Esophagus muscularis mucosa (tissue), 4 donors: ENCODE measurements around the gene CHRM4. TPM values are rescaled to one million over a fixed set of nuclear protein-coding genes. Genes with fewer than 3 reads are reported as not detected.

Experiments used
- DNase-seq: peaks from one replicate; pipeline ENCODE4 v3.0.0-alpha.2; 2017; ENCODE audit errors: extremely low spot score
- H3K27ac ChIP-seq, 4 donors: fragments of 200-600 bp; sonication (generic); replicated peaks in 1 of 4; 1 replicate in 3 of 4; 2 replicates in 1 of 4; pipeline ENCODE4 v1.5.1; 2016 to 2019; ENCODE audit warnings: mild to moderate bottlenecking in 1 of 4
- H3K27me3 ChIP-seq, 4 donors: fragments of 200-600 bp; sonication (generic); one replicate each; pipeline versions ENCODE4 v1.5.1 to v1.6.0; 2016 to 2019
- H3K36me3 ChIP-seq, 4 donors: fragments of 200-600 bp; sonication (generic); one replicate each; pipeline ENCODE4 v1.5.1; 2016 to 2019
- H3K4me1 ChIP-seq, 4 donors: fragments of 200-600 bp; sonication (generic); one replicate each; pipeline ENCODE4 v1.5.1; 2016 to 2019
- H3K4me3 ChIP-seq, 4 donors: fragments of 200-600 bp; sonication (generic); 1 replicate in 2 of 4; 2 replicates in 2 of 4; pipeline ENCODE4 v1.5.1; 2016 to 2019; ENCODE audit warnings: mild to moderate bottlenecking in 4 of 4, moderate library complexity in 1 of 4
- H3K9me3 ChIP-seq, 4 donors: fragments of 200-600 bp; sonication (generic); 1 replicate in 3 of 4; 2 replicates in 1 of 4; pipeline ENCODE4 v1.5.1; 2016 to 2019
- CTCF ChIP-seq, 3 experiments: fragments of 200-600 bp in 2 of 3; fragments of 450-650 bp in 1 of 3; sonication (generic) in 2 of 3; IDR thresholded peaks; one replicate each; pipeline ENCODE4 v1.5.1; 2017 to 2019; ENCODE audit warnings: antibody characterized with exemption in 3 of 3, mild to moderate bottlenecking in 2 of 3, moderate library complexity in 1 of 3
- EP300 ChIP-seq: sonication (generic); formaldehyde crosslinking; IDR thresholded peaks from one replicate; pipeline ENCODE4 v1.6.1; 2017; ENCODE audit warnings: antibody characterized with exemption
- POLR2A ChIP-seq: fragments of 450-650 bp; IDR thresholded peaks from one replicate; pipeline ENCODE4 v1.6.1; 2017; ENCODE audit warnings: antibody characterized with exemption, moderate library complexity, mild to moderate bottlenecking, low read depth
- POLR2AphosphoS5 ChIP-seq, 2 donors: sonication (generic); formaldehyde crosslinking; IDR thresholded peaks; one replicate each; pipeline ENCODE4 v1.6.1; 2017; ENCODE audit warnings: antibody characterized with exemption in 2 of 2
- WGBS: methylation state at CpG from one replicate; pipeline ENCODE4 v1.1.5; 2018; 5-methylcytosine and 5-hydroxymethylcytosine counted together
- intact Hi-C: fragments of 100-400 bp; cut with DNase I; formaldehyde crosslinking; loops from one replicate; pipeline ENCODE4 v1.15.1; 2023
- total RNA-seq, 4 donors: library from RNA; depleted of rRNA; stranded (reverse); fragments of >200 nt; gene quantifications; one replicate each; pipeline versions ENCODE4 v1.1.0 to v1.2.1, GENCODE V29; 2016

CHRM4 gene
- total RNA-seq, 4 donors from 2014 or later: 0.34 to 1.5 (median 1.0) TPM

- 90% methylated on average over 8 of the region's 8 CpGs for WGBS
- Histone ChIP-seq H3K9me3 (no peaks in the 10 kb centered on the region), H3K27ac (no peak overlapping the region), H3K4me1 (no peaks in the 10 kb centered on the region), H3K27me3 (no peaks in the 10 kb centered on the region), H3K36me3 (peaks cover 16 to 59% (median 40%) of the 10 kb centered on the region in 4 donors), H3K4me3 (no peak overlapping the region)
- intact Hi-C loops: no loop called here
- TF ChIP-seq CTCF (IDR thresholded peaks at IDR 0.05) (no peak), POLR2AphosphoS5 (IDR thresholded peaks at IDR 0.05) (no peak), POLR2A (no peak), EP300 (no peak)
- DNase-seq: no peak
These were observed 29.8 kb upstream of the CHRM4 start for GRCh38 chr11:46421257-46421880.

GRCh38 chr11:46420513-46420912, 28.9 kb upstream of the CHRM4 start:
- H3K27ac ChIP-seq: no peak overlapping the region
- TF ChIP-seq EP300: no peak
- intact Hi-C loops: no loop called here
- peaks cover 16 to 62% (median 48%) of the 10 kb centered on the region in 4 donors for H3K36me3 ChIP-seq
- H3K4me1 ChIP-seq: no peaks in the 10 kb centered on the region
- DNase-seq: no peak
- H3K4me3 ChIP-seq: no peak overlapping the region
- H3K27me3 ChIP-seq: no peaks in the 10 kb centered on the region
- 100% methylated on average over 1 of the region's 1 CpG for WGBS
- no peaks in the 10 kb centered on the region for H3K9me3 ChIP-seq

- Histone ChIP-seq H3K9me3 (no peaks in the 10 kb centered on the region), H3K36me3 (peaks cover 27 to 73% (median 60%) of the 10 kb centered on the region in 4 donors), H3K4me3 (no peak overlapping the region), H3K27me3 (no peaks in the 10 kb centered on the region), H3K4me1 (no peaks in the 10 kb centered on the region), H3K27ac (no peak overlapping the region)
- WGBS: 95% methylated on average over 5 of the region's 5 CpGs
- TF ChIP-seq EP300: no peak
- TF ChIP-seq POLR2AphosphoS5 (IDR thresholded peaks at IDR 0.05): no peak
- no peak for TF ChIP-seq POLR2A
- TF ChIP-seq CTCF (IDR thresholded peaks at IDR 0.05): no peak
- DNase-seq: no peak
- intact Hi-C loops: no loop called here
These were observed 27.2 kb upstream of the CHRM4 start for GRCh38 chr11:46418751-46419150.

GRCh38 chr11:46417711-46418110, 26.1 kb upstream of the CHRM4 start:
- peaks cover 27 to 81% (median 66%) of the 10 kb centered on the region in 4 donors for H3K36me3 ChIP-seq
- WGBS: 90% methylated on average over 7 of the region's 7 CpGs
- TF ChIP-seq POLR2AphosphoS5 (IDR thresholded peaks at IDR 0.05) (no peak), EP300 (no peak), CTCF (IDR thresholded peaks at IDR 0.05) (no peak), POLR2A (no peak)

GRCh38 chr11:46414879-46415278, 23.3 kb upstream of the CHRM4 start:
- Histone ChIP-seq H3K27ac (no peak overlapping the region), H3K36me3 (peaks cover 22 to 77% (median 65%) of the 10 kb centered on the region in 4 donors), H3K27me3 (no peaks in the 10 kb centered on the region), H3K9me3 (no peaks in the 10 kb centered on the region), H3K4me1 (no peaks in the 10 kb centered on the region), H3K4me3 (no peak overlapping the region)
- WGBS: 57% methylated on average over 3 of the region's 3 CpGs
- DNase-seq: no peak
- intact Hi-C loops: no loop called here
- no peak for TF ChIP-seq CTCF (IDR thresholded peaks at IDR 0.05)
- no peak for TF ChIP-seq EP300
- TF ChIP-seq POLR2AphosphoS5 (IDR thresholded peaks at IDR 0.05): no peak
- TF ChIP-seq POLR2A: no peak

More at GRCh38 chr11:46417711-46418110, 26.1 kb upstream of the CHRM4 start:
- no peak for DNase-seq
- Histone ChIP-seq H3K9me3 (no peaks in the 10 kb centered on the region), H3K27me3 (no peaks in the 10 kb centered on the region), H3K27ac (no peak overlapping the region), H3K4me1 (no peaks in the 10 kb centered on the region), H3K4me3 (no peak overlapping the region)
- intact Hi-C loops: no loop called here
